Suprapubic skin (tissue), 3 donors: Measurements from ENCODE around the gene NKD2.
"Not testable (repeated sequence)": the region's sequence is repeated elsewhere in the genome, so short reads cannot be mapped to it uniquely, and the experiment has no call there.

ENCODE experiments used
- POLR2A ChIP-seq, 2 donors: fragments of 450-650 bp; IDR thresholded peaks; one replicate each; pipeline ENCODE4 v1.6.1; 2017; ENCODE audit warnings: antibody characterized with exemption in 2 of 2, mild to moderate bottlenecking in 2 of 2, moderate library complexity in 2 of 2
- TF ChIP-seq, protein P1 (sequence below), 2 donors: fragments of 200-600 bp in 1 of 2; fragments of 450-650 bp in 1 of 2; sonication (generic) in 1 of 2; IDR thresholded peaks; one replicate each; pipeline ENCODE4 v1.5.1; 2016 to 2019; ENCODE audit warnings: antibody characterized with exemption in 2 of 2, mild to moderate bottlenecking in 1 of 2, moderate library complexity in 1 of 2

- TF ChIP-seq, protein P1, sequence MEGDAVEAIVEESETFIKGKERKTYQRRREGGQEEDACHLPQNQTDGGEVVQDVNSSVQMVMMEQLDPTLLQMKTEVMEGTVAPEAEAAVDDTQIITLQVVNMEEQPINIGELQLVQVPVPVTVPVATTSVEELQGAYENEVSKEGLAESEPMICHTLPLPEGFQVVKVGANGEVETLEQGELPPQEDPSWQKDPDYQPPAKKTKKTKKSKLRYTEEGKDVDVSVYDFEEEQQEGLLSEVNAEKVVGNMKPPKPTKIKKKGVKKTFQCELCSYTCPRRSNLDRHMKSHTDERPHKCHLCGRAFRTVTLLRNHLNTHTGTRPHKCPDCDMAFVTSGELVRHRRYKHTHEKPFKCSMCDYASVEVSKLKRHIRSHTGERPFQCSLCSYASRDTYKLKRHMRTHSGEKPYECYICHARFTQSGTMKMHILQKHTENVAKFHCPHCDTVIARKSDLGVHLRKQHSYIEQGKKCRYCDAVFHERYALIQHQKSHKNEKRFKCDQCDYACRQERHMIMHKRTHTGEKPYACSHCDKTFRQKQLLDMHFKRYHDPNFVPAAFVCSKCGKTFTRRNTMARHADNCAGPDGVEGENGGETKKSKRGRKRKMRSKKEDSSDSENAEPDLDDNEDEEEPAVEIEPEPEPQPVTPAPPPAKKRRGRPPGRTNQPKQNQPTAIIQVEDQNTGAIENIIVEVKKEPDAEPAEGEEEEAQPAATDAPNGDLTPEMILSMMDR (IDR thresholded peaks at IDR 0.05): not testable (repeated sequence)
- TF ChIP-seq POLR2A (IDR thresholded peaks at IDR 0.05): not testable (repeated sequence)
Measured at GRCh38 chr5:1083026-1083425, 74.4 kb downstream of the NKD2 start.
